ENCODE results near the gene CELF3. TPM values are rescaled to one million over a fixed set of nuclear protein-coding genes. Genes with fewer than 3 reads are reported as not detected.

CELF3 gene
- total and polyA plus RNA-seq, 2 donors (not counting 1 experiment from before 2014, with no cell fraction given): not detected

GRCh38 chr1:151706464-151707415 lies 9.9 kb downstream of the CELF3 start:
- Histone ChIP-seq H3K79me2 (ENCODE audit: control insufficient read depth, insufficient read depth, low read length) (no peaks in the 10 kb centered on the region), H3K9ac (ENCODE audit: low read length) (no peak overlapping the region), H3K4me3 (ENCODE audit: control extremely low read depth in 1 of 5, extremely low read depth in 1 of 5, insufficient read depth in 1 of 5, low read depth in 2 of 5, low read length in 4 of 5) (no peak overlapping the region), H3K9me3 (ENCODE audit: control extremely low read depth in 1 of 3, control insufficient read depth in 2 of 3, insufficient read depth in 1 of 3, low read length in 2 of 3) (no peaks in the 10 kb centered on the region), H3K27me3 (replicated peaks in 1 of 4; ENCODE audit: control extremely low read depth in 1 of 4, control insufficient read depth in 3 of 4, insufficient read depth in 4 of 4, low read length in 3 of 4) (peaks cover 0 to 5% (median 0%) of the 10 kb centered on the region in 4 experiments), H3K36me3 (replicated peaks in 1 of 2; ENCODE audit: control extremely low read depth in 1 of 2, control insufficient read depth in 1 of 2, extremely low read depth in 1 of 2, insufficient read depth in 2 of 2, low read length in 1 of 2) (no peaks in the 10 kb centered on the region), H3K27ac (ENCODE audit: low read length in 2 of 2) (no peak overlapping the region), H4K20me1 (ENCODE audit: control insufficient read depth, insufficient read depth, low read length, poor library complexity, severe bottlenecking) (no peaks in the 10 kb centered on the region), H2AFZ (ENCODE audit: insufficient read depth, low read depth, low read length, poor library complexity, severe bottlenecking) (no peak overlapping the region), H3K4me2 (replicated peaks; ENCODE audit: low read depth, low read length, poor library complexity, severe bottlenecking) (no peak overlapping the region), H3K4me1 (ENCODE audit: control insufficient read depth in 2 of 2, insufficient read depth in 2 of 2, low read length in 2 of 2) (no peaks in the 10 kb centered on the region)
- no peak overlapping the region for H3K27ac Mint-ChIP-seq
- no peaks in the 10 kb centered on the region for H3K4me1 Mint-ChIP-seq
- no peak for DNase-seq
- ChIA-PET CTCF (interaction anchor here (1.6 kb wide), 1 partner anchor 8 kb away, joined by 3 read pairs; no protein-coding TSS in a partner anchor), POLR2A (no interaction called here)
- H3K4me3 Mint-ChIP-seq: no peak overlapping the region
- WGBS (ENCODE audit: insufficient coverage): 66% methylated on average over 14 of the region's 21 CpGs
- no peak for ATAC-seq (ENCODE audit: low read depth)
- H3K27me3 Mint-ChIP-seq: peaks cover 4% of the 10 kb centered on the region
- intact Hi-C loops (cut with micrococcal nuclease): no loop called here
- H3K9me3 Mint-ChIP-seq (ENCODE audit: insufficient read depth): no peaks in the 10 kb centered on the region
- TF ChIP-seq CTCF (IDR thresholded peaks at IDR 0.05): no peak
- no peak for TF ChIP-seq EZH2 (IDR thresholded peaks at IDR 0.05; ENCODE audit: borderline replicate concordance, insufficient read depth, low read depth, low read length, poor library complexity, severe bottlenecking)
